Measurements from ENCODE around the gene NRG3.

- TF ChIP-seq CTCF (IDR thresholded peaks at IDR 0.05) (no peak), EP300 (IDR thresholded peaks at IDR 0.05) (no peak), POLR2A (IDR thresholded peaks at IDR 0.05) (no peak)
These were observed 975.2 kb downstream of the NRG3 start for GRCh38 chr10:82850191-82850590.

Measured in ovary (tissue), 3 donors.